Liver (tissue), 9 donors: ENCODE measurements around the gene MS4A2. TPM values are rescaled to one million over a fixed set of nuclear protein-coding genes. Genes with fewer than 3 reads are reported as not detected.

ENCODE experiments used
- DNase-seq: peaks from one replicate; pipeline ENCODE4 v3.0.0-alpha.2; 2017; ENCODE audit warnings: low spot score
- H3K27ac ChIP-seq, 2 donors: one replicate each; pipeline ENCODE4 v1.7.0; 2013; ENCODE audit warnings: inconsistent platforms in 2 of 2, low read length in 2 of 2, control low read depth in 1 of 2, low read depth in 1 of 2, mild to moderate bottlenecking in 1 of 2
- H3K27me3 ChIP-seq, 4 donors: one replicate each; pipeline versions ENCODE4 v1.6.1 to v1.7.0; 2013; ENCODE audit warnings: low read length in 3 of 4, inconsistent platforms in 1 of 4, mild to moderate bottlenecking in 1 of 4, moderate library complexity in 1 of 4; ENCODE audit not compliant: control insufficient read depth in 4 of 4, insufficient read depth in 4 of 4
- H3K36me3 ChIP-seq, 4 donors: one replicate each; pipeline versions ENCODE4 v1.6.1 to v1.7.0; 2013; ENCODE audit warnings: low read length in 3 of 4, mild to moderate bottlenecking in 3 of 4, low read depth in 1 of 4, moderate library complexity in 1 of 4; ENCODE audit not compliant: control insufficient read depth in 4 of 4, insufficient read depth in 3 of 4
- H3K4me1 ChIP-seq, 4 donors: one replicate each; pipeline versions ENCODE4 v1.6.1 to v1.7.0; 2013; ENCODE audit warnings: low read length in 3 of 4, mild to moderate bottlenecking in 3 of 4, moderate library complexity in 1 of 4; ENCODE audit not compliant: control insufficient read depth in 4 of 4, insufficient read depth in 4 of 4
- H3K4me3 ChIP-seq, 3 donors: one replicate each; pipeline versions ENCODE4 v1.6.1 to v1.7.0; 2013; ENCODE audit warnings: low read length in 3 of 3, control low read depth in 1 of 3, low read depth in 1 of 3, mild to moderate bottlenecking in 1 of 3
- H3K9ac ChIP-seq, 2 donors: one replicate each; pipeline ENCODE4 v1.7.0; 2013; ENCODE audit warnings: low read length in 2 of 2, mild to moderate bottlenecking in 2 of 2, moderate library complexity in 2 of 2, control low read depth in 1 of 2, low read depth in 1 of 2
- H3K9me3 ChIP-seq, 4 donors: one replicate each; pipeline versions ENCODE4 v1.6.1 to v1.7.0; 2013; ENCODE audit warnings: low read length in 3 of 4; ENCODE audit not compliant: control insufficient read depth in 4 of 4
- EGR1 ChIP-seq, 2 donors: IDR thresholded peaks; 2 replicates each; pipeline ENCODE4 v1.6.1; 2016 to 2018; ENCODE audit warnings: antibody characterized with exemption in 2 of 2, low read depth in 2 of 2
- FOXA1 ChIP-seq: IDR thresholded peaks from 2 replicates; pipeline ENCODE4 v1.6.1; 2016; ENCODE audit warnings: antibody characterized with exemption
- FOXA2 ChIP-seq: IDR thresholded peaks from 2 replicates; pipeline ENCODE4 v1.6.1; 2016; ENCODE audit warnings: antibody characterized with exemption
- GABPA ChIP-seq, 2 donors: IDR thresholded peaks in 1 of 2; conservative IDR thresholded peaks in 1 of 2; 2 replicates each; pipeline ENCODE4 v1.6.1; 2016; ENCODE audit warnings: antibody characterized with exemption in 2 of 2, mild to moderate bottlenecking in 1 of 2, moderate library complexity in 1 of 2
- HNF4A ChIP-seq, 2 donors: conservative IDR thresholded peaks; 2 replicates each; pipeline ENCODE4 v1.6.1; 2016; ENCODE audit warnings: antibody characterized with exemption in 2 of 2, mild to moderate bottlenecking in 2 of 2
- HNF4G ChIP-seq: IDR thresholded peaks from 2 replicates; pipeline ENCODE4 v1.6.1; 2016; ENCODE audit warnings: antibody characterized with exemption
- RAD21 ChIP-seq, 2 donors: IDR thresholded peaks; 2 replicates each; pipeline ENCODE4 v1.6.1; 2016; ENCODE audit warnings: antibody characterized with exemption in 2 of 2, mild to moderate bottlenecking in 2 of 2
- RXRA ChIP-seq, 2 donors: IDR thresholded peaks; 2 replicates each; pipeline ENCODE4 v1.6.1; 2017 to 2018; ENCODE audit warnings: antibody characterized with exemption in 2 of 2, mild to moderate bottlenecking in 1 of 2
- TAF1 ChIP-seq: conservative IDR thresholded peaks from 2 replicates; pipeline ENCODE4 v1.6.1; 2016; ENCODE audit warnings: antibody characterized with exemption, mild to moderate bottlenecking
- WGBS: extraction: QIAGEN DNeasy Blood & Tissue Kit; methylation state at CpG from one replicate; pipeline ENCODE4 v1.1.7; 2013; 5-methylcytosine and 5-hydroxymethylcytosine counted together
- polyA plus RNA-seq, 2 donors: library from polyadenylated mRNA; stranded (reverse) in 1 of 2; unstranded in 1 of 2; fragments of 200-250 nt in 1 of 2; fragments of >200 nt in 1 of 2; fragmentation: Nextera tagmentation in 1 of 2; extraction: Ambion mirVana in 1 of 2; gene quantifications; one replicate each; pipeline versions ENCODE4 v1.2.1 to v1.2.3, GENCODE V29; 2013 to 2015
- total RNA-seq, 2 donors: library from RNA; depleted of rRNA; stranded (reverse); fragments of >200 nt; gene quantifications; one replicate each; pipeline ENCODE4 v1.2.3, GENCODE V29; 2014
- TF ChIP-seq, protein P1 (sequence below): IDR thresholded peaks from 2 replicates; pipeline ENCODE4 v1.6.1; 2016; ENCODE audit warnings: antibody characterized with exemption
- TF ChIP-seq, protein P2 (sequence below): fragments of 150-350 bp; IDR thresholded peaks from 2 replicates; pipeline ENCODE4 v1.5.1; 2017; ENCODE audit warnings: improper control_type of control experiment, low read depth, low read length; ENCODE audit not compliant: missing input control
- TF ChIP-seq, protein P3 (sequence below): IDR thresholded peaks from 2 replicates; pipeline ENCODE4 v1.6.1; 2016; ENCODE audit warnings: antibody characterized with exemption
- TF ChIP-seq, protein P4 (sequence below): IDR thresholded peaks from 2 replicates; pipeline ENCODE4 v1.6.1; 2016; ENCODE audit warnings: antibody characterized with exemption, mild to moderate bottlenecking
- TF ChIP-seq, protein P5 (sequence below): IDR thresholded peaks from 2 replicates; pipeline ENCODE4 v1.6.1; 2016; ENCODE audit warnings: antibody characterized with exemption
- donor health status: healthy.
- donor health status: healthy.
- donor health status: healthy.
- donor health status: healthy.
- donor health status: healthy.

MS4A2 gene
- total and polyA plus RNA-seq, 4 donors, result 0.08 to 0.37 (median 0.32) TPM; not detected in 1

DNA sequence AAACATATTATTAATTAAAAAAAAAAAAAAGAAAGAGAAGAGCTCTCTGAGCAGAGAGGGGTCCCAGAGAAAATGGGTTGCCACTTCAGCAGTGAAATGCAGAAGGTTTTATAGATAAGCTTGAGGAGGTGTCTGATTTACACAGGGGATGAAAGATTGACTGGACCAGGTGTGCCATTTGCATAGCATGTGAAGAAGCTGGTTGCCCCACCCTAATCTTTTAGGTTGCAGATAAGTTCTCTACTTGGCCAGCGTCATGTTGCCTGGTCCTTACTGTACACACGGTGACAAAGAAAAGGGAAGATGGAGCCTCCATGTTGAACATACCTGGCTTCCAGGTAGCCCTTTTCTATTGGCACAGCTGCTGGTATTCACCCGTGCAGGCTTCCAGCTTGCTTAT is 41.4 kb downstream of the MS4A2 start:
- WGBS, result 82% methylated on average over 3 of the region's 3 CpGs
- Histone ChIP-seq H3K27me3 (no peaks in the 10 kb centered on the region), H3K4me1 (no peaks in the 10 kb centered on the region), H3K4me3 (no peak overlapping the region), H3K9ac (no peak overlapping the region), H3K9me3 (no peaks in the 10 kb centered on the region), H3K27ac (no peak overlapping the region), H3K36me3 (no peaks in the 10 kb centered on the region)
- no peak for TF ChIP-seq HNF4A (conservative IDR thresholded peaks at IDR 0.05)
- no peak for TF ChIP-seq HNF4G
- DNase-seq, result no peak

DNA sequence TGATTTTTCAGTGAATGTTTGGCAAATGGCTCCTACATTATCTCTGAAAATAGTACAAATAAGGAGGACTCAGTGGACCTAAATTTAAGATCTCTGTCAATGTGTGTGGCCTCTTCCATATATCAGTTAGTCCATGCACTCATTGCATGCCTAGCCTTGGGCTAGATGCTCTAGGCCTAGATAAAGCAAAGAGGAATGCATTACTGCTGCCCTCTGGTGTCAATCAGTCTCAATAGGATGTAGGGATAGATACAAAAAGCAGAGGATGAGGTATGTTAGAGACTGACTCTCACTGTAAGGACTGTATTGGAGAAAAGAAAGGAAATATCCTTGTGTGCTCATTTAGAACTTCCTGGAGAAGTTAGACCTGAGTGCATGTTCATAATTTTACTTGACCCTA is 42.0 kb downstream of the MS4A2 start:
- no peaks in the 10 kb centered on the region for H3K27me3 ChIP-seq
- no peak overlapping the region for H3K27ac ChIP-seq
- no peaks in the 10 kb centered on the region for H3K9me3 ChIP-seq
- no peak overlapping the region for H3K4me3 ChIP-seq
- H3K9ac ChIP-seq, result no peak overlapping the region
- no peaks in the 10 kb centered on the region for H3K36me3 ChIP-seq
- no peak for DNase-seq
- H3K4me1 ChIP-seq, result no peaks in the 10 kb centered on the region
- TF ChIP-seq, protein P1, sequence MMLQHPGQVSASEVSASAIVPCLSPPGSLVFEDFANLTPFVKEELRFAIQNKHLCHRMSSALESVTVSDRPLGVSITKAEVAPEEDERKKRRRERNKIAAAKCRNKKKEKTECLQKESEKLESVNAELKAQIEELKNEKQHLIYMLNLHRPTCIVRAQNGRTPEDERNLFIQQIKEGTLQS, result no peak
- TF ChIP-seq, protein P2, sequence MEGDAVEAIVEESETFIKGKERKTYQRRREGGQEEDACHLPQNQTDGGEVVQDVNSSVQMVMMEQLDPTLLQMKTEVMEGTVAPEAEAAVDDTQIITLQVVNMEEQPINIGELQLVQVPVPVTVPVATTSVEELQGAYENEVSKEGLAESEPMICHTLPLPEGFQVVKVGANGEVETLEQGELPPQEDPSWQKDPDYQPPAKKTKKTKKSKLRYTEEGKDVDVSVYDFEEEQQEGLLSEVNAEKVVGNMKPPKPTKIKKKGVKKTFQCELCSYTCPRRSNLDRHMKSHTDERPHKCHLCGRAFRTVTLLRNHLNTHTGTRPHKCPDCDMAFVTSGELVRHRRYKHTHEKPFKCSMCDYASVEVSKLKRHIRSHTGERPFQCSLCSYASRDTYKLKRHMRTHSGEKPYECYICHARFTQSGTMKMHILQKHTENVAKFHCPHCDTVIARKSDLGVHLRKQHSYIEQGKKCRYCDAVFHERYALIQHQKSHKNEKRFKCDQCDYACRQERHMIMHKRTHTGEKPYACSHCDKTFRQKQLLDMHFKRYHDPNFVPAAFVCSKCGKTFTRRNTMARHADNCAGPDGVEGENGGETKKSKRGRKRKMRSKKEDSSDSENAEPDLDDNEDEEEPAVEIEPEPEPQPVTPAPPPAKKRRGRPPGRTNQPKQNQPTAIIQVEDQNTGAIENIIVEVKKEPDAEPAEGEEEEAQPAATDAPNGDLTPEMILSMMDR, result peak; percentile 45
- TF ChIP-seq EGR1 (IDR thresholded peaks at IDR 0.05; ENCODE audit: low read depth in 2 of 2) (no peak), RAD21 (IDR thresholded peaks at IDR 0.05) (peak; percentile 76 to 84), HNF4G (no peak), GABPA (IDR thresholded peaks at IDR 0.05 in 1 of 2, conservative IDR thresholded peaks at IDR 0.05 in 1 of 2) (no peak)

DNA sequence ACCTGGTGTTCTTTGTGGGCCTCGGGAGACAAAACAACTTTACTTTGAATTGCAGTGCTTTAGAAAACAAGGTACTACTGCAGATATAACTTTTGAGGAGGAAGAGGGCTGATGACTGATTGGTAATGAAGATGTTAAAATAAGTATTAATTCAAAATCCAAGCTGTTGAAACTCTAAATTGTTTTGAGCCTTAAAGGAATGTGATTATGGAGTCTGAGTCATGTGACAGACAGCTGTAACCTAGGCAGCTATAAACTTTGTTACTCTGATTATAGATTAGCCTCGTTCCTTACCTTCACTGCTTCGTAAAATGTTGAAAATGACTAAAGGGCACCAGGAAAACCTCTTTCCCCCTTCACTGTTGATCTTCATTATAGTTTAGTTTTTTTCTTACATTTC is 43.4 kb downstream of the MS4A2 start:
- no peaks in the 10 kb centered on the region for H3K27me3 ChIP-seq
- H3K36me3 ChIP-seq, result no peaks in the 10 kb centered on the region
- H3K4me1 ChIP-seq, result no peaks in the 10 kb centered on the region
- H3K27ac ChIP-seq, result no peak overlapping the region
- no peak for DNase-seq
- no peaks in the 10 kb centered on the region for H3K9me3 ChIP-seq
- 74% methylated on average over 3 of the region's 3 CpGs for WGBS
- no peak overlapping the region for H3K4me3 ChIP-seq
- H3K9ac ChIP-seq, result no peak overlapping the region
- no peak for TF ChIP-seq TAF1

DNA sequence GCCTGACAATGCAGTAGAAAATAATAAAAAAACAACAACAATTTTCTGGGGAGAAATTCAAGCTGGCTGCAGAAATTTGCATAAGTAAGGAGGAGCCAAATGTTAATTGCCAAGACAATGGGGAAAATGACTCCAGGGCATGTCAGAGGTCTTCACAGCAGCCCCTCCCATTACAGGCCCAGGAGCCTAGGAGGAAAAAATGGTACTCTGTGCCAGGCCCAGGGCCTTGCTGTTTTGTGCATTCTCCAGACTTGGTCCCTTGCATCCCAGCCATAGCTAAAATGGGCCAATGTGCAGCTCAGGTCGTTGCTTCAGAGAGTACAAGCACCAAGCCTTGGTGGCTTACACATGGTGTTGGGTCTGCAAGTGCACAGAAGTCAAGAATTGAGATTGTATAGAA is 45.5 kb downstream of the MS4A2 start:
- no peak overlapping the region for H3K9ac ChIP-seq
- H3K4me1 ChIP-seq, result no peaks in the 10 kb centered on the region
- no peak overlapping the region for H3K4me3 ChIP-seq
- H3K36me3 ChIP-seq, result no peaks in the 10 kb centered on the region
- H3K27me3 ChIP-seq, result no peaks in the 10 kb centered on the region
- no peak for DNase-seq
- no peaks in the 10 kb centered on the region for H3K9me3 ChIP-seq
- WGBS, result 42% methylated on average over 1 of the region's 1 CpG
- H3K27ac ChIP-seq, result no peak overlapping the region
- TF ChIP-seq, protein P3, sequence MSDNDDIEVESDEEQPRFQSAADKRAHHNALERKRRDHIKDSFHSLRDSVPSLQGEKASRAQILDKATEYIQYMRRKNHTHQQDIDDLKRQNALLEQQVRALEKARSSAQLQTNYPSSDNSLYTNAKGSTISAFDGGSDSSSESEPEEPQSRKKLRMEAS, result no peak
- TF ChIP-seq RAD21 (IDR thresholded peaks at IDR 0.05) (no peak), RXRA (IDR thresholded peaks at IDR 0.05) (no peak), HNF4A (conservative IDR thresholded peaks at IDR 0.05) (no peak), FOXA2 (no peak), FOXA1 (no peak), TAF1 (no peak), EGR1 (IDR thresholded peaks at IDR 0.05; ENCODE audit: low read depth in 2 of 2) (no peak)
- TF ChIP-seq, protein P4, sequence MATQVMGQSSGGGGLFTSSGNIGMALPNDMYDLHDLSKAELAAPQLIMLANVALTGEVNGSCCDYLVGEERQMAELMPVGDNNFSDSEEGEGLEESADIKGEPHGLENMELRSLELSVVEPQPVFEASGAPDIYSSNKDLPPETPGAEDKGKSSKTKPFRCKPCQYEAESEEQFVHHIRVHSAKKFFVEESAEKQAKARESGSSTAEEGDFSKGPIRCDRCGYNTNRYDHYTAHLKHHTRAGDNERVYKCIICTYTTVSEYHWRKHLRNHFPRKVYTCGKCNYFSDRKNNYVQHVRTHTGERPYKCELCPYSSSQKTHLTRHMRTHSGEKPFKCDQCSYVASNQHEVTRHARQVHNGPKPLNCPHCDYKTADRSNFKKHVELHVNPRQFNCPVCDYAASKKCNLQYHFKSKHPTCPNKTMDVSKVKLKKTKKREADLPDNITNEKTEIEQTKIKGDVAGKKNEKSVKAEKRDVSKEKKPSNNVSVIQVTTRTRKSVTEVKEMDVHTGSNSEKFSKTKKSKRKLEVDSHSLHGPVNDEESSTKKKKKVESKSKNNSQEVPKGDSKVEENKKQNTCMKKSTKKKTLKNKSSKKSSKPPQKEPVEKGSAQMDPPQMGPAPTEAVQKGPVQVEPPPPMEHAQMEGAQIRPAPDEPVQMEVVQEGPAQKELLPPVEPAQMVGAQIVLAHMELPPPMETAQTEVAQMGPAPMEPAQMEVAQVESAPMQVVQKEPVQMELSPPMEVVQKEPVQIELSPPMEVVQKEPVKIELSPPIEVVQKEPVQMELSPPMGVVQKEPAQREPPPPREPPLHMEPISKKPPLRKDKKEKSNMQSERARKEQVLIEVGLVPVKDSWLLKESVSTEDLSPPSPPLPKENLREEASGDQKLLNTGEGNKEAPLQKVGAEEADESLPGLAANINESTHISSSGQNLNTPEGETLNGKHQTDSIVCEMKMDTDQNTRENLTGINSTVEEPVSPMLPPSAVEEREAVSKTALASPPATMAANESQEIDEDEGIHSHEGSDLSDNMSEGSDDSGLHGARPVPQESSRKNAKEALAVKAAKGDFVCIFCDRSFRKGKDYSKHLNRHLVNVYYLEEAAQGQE, result no peak
- TF ChIP-seq, protein P5, sequence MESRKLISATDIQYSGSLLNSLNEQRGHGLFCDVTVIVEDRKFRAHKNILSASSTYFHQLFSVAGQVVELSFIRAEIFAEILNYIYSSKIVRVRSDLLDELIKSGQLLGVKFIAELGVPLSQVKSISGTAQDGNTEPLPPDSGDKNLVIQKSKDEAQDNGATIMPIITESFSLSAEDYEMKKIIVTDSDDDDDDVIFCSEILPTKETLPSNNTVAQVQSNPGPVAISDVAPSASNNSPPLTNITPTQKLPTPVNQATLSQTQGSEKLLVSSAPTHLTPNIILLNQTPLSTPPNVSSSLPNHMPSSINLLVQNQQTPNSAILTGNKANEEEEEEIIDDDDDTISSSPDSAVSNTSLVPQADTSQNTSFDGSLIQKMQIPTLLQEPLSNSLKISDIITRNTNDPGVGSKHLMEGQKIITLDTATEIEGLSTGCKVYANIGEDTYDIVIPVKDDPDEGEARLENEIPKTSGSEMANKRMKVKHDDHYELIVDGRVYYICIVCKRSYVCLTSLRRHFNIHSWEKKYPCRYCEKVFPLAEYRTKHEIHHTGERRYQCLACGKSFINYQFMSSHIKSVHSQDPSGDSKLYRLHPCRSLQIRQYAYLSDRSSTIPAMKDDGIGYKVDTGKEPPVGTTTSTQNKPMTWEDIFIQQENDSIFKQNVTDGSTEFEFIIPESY, result no peak
